ENCODE results near the gene NDST4. TPM values are rescaled to one million over a fixed set of nuclear protein-coding genes. Genes with fewer than 3 reads are reported as not detected.

Gene NDST4

GRCh38 chr4:114782415-114783214 is 330.8 kb downstream of the NDST4 start:
- no peaks in the 10 kb centered on the region for H3K36me3 ChIP-seq (ENCODE audit: insufficient read depth, low read length)
- H3K4me2 ChIP-seq (ENCODE audit: low read length): no peak overlapping the region
- H3K9ac ChIP-seq (ENCODE audit: low read depth, low read length): no peak overlapping the region
- H3K4me1 ChIP-seq (ENCODE audit: control insufficient read depth, insufficient read depth, low read length): peaks cover 7% of the 10 kb centered on the region
- no peak overlapping the region for H3K4me3 ChIP-seq (ENCODE audit: low read length)
- no peaks in the 10 kb centered on the region for H3K27me3 ChIP-seq (ENCODE audit: control insufficient read depth, insufficient read depth, low read length)
- H3K9me3 ChIP-seq (replicated peaks; ENCODE audit: low read length): no peaks in the 10 kb centered on the region

- Histone ChIP-seq H3K9me3 (replicated peaks; ENCODE audit: low read length) (no peaks in the 10 kb centered on the region), H3K4me1 (ENCODE audit: control insufficient read depth, insufficient read depth, low read length) (peaks cover 7% of the 10 kb centered on the region), H3K9ac (ENCODE audit: low read depth, low read length) (no peak overlapping the region), H3K4me3 (ENCODE audit: low read length) (no peak overlapping the region), H3K27me3 (ENCODE audit: control insufficient read depth, insufficient read depth, low read length) (no peaks in the 10 kb centered on the region), H3K4me2 (ENCODE audit: low read length) (no peak overlapping the region), H3K36me3 (ENCODE audit: insufficient read depth, low read length) (no peaks in the 10 kb centered on the region)
Measured at GRCh38 chr4:114780205-114780604, 333.2 kb downstream of the NDST4 start.

Small RNAs within 50 kb of the gene (small RNA-seq; reads per million reads assigned to genes)
- gene RN7SL808P: not detected
